Activated CD8-positive, alpha-beta memory T cell treated with anti-CD3 and anti-CD28 coated beads for 36 hours (primary cell): ENCODE data around the gene ALKBH1. TPM values are rescaled to one million over a fixed set of nuclear protein-coding genes. Genes with fewer than 3 reads are reported as not detected.
"Not testable (repeated sequence)": the region's sequence is repeated elsewhere in the genome, so short reads cannot be mapped to it uniquely, and the experiment has no call there.

Source experiments
- CTCF ChIA-PET: fragments of 350-600 bp; sonication (Branson Sonifier 250); formaldehyde crosslinking; loops from one replicate; lab custom pipeline; 2021; ENCODE audit warnings: antibody characterized with exemption; lab: Charles Lee
- POLR2A ChIA-PET: fragments of 350-600 bp; sonication (Branson Sonifier 250); formaldehyde crosslinking; loops from one replicate; lab custom pipeline; 2021; ENCODE audit warnings: antibody characterized with exemption; lab: Charles Lee
- total RNA-seq, 2 experiments: library from RNA; stranded (reverse); gene quantifications; one replicate each; pipeline ENCODE4 v1.2.3, GENCODE V29; 2021

ALKBH1 gene
- total RNA-seq, 2 experiments from 2014 or later: 17.5 to 19.7 TPM

DNA sequence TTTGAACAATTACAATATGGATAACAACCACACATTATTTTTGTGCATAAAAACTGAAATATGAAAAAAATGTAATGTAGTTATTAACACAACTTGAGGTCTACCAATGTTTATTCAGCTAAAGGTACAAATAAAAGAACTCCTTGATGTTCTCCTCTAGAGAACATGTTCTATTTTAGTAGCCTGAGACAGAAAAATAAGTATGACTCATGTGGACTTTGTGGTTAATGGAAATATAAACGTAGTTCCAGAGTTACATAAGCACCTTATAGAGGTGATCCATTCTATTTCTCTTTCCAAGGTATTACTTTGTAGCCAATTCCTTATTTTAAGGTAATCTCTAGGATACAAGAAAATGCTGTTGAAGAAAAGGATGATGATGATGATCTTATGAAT is 25.7 kb downstream of the ALKBH1 start:
- CTCF ChIA-PET: no interaction called here
- POLR2A ChIA-PET: no interaction called here

GRCh38 chr14:77681196-77682157 is 26.3 kb downstream of the ALKBH1 start:
- POLR2A ChIA-PET: no interaction called here

GRCh38 chr14:77674931-77675330 is 32.9 kb downstream of the ALKBH1 start:
- CTCF ChIA-PET: no interaction called here

More at GRCh38 chr14:77681196-77682157, 26.3 kb downstream of the ALKBH1 start:
- CTCF ChIA-PET: no interaction called here

GRCh38 chr14:77673193-77673592 is 34.6 kb downstream of the ALKBH1 start:
- ChIA-PET CTCF (no interaction called here), POLR2A (no interaction called here)

More at GRCh38 chr14:77674931-77675330, 32.9 kb downstream of the ALKBH1 start:
- POLR2A ChIA-PET: no interaction called here

GRCh38 chr14:77667331-77667730 is 40.5 kb downstream of the ALKBH1 start:
- ChIA-PET CTCF (no interaction called here), POLR2A (no interaction called here)

- ChIA-PET CTCF (no interaction called here), POLR2A (interaction anchor here (0.6 kb wide), 1 partner anchor 74 kb away, joined by 6 read pairs; no protein-coding TSS in a partner anchor)
Observed at GRCh38 chr14:77663293-77663692, 44.5 kb downstream of the ALKBH1 start.

- CTCF ChIA-PET, POLR2A ChIA-PET: not testable (repeated sequence)
Observed at GRCh38 chr14:77661562-77661961, 46.3 kb downstream of the ALKBH1 start.

GRCh38 chr14:77660754-77661153 is 47.1 kb downstream of the ALKBH1 start:
- POLR2A ChIA-PET: no interaction called here
- CTCF ChIA-PET: no interaction called here

GRCh38 chr14:77659831-77660230 is 48.0 kb downstream of the ALKBH1 start:
- ChIA-PET CTCF (no interaction called here), POLR2A (no interaction called here)

- ChIA-PET POLR2A (no interaction called here), CTCF (no interaction called here)
Observed at GRCh38 chr14:77657280-77657679, 50.5 kb downstream of the ALKBH1 start.

- POLR2A ChIA-PET: no interaction called here
Observed at GRCh38 chr14:77654001-77654441, 53.8 kb downstream of the ALKBH1 start.

GRCh38 chr14:77649326-77649725 is 58.5 kb downstream of the ALKBH1 start:
- POLR2A ChIA-PET: interaction anchor here (0.6 kb wide), 1 partner anchor 831 kb away, joined by 4 read pairs; no protein-coding TSS in a partner anchor
- CTCF ChIA-PET: no interaction called here

More at GRCh38 chr14:77654001-77654441, 53.8 kb downstream of the ALKBH1 start:
- CTCF ChIA-PET: interaction anchor here (0.9 kb wide), 1 partner anchor 15 kb away, joined by 3 read pairs; no protein-coding TSS in a partner anchor

GRCh38 chr14:77648520-77649200 is 59.2 kb downstream of the ALKBH1 start:
- CTCF ChIA-PET: no interaction called here
- POLR2A ChIA-PET: no interaction called here

- POLR2A ChIA-PET: no interaction called here
- CTCF ChIA-PET: no interaction called here
Observed at GRCh38 chr14:77647853-77648252, 60.0 kb downstream of the ALKBH1 start.

DNA sequence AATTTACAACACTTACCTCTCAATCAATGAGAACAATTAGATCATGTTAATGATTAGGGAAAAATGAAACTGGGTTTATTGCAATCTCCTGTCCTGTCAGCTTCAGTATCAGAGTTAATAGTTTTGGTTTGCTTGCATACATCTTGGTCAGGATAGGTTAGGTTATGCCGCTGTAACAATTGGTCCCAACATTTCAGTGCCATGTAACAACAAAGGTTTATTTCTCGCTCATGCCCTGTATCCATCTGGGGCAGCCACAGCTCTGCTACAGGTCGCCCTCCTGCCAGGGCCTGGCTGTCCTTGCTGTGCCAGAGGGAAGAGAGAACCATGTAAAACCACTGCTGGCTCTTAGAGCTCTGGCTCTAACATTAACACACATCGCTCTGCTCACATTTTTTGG is 60.9 kb downstream of the ALKBH1 start:
- POLR2A ChIA-PET: interaction anchor here (0.6 kb wide), 1 partner anchor 12 kb away, joined by 6 read pairs; no protein-coding TSS in a partner anchor
- CTCF ChIA-PET: no interaction called here

DNA sequence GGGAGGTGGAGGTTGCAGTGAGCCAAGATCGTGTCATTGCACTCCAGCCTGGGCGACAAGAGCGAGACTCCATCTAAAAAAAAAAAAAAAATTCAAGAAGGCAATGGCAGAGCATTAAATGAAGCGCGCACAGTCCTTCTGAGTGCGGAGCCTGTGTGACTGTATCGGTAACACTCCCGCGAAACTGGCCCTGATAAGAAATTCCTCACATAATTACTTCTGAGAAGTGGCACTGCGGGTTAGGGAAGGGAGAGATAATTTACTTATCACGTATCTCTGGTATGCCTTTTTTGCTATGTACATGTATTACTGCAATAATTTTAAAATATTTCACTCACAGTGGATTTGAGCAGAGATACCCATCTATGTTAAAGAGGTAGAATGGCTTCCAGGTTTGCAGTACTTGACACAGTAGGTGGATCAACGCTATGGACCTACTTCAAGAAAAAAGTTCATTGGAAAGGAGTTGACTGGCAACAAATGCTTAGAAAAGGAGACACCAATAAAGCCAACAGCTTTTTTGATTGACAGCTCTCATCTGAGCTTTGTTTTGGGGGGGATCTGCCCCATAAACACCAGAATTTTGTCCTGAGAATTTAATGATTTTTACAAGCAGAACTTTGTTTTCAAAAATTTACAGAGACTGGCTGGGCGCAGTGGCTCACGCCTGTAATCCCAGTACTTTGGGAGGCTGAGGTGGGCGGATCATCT is 62.1 kb downstream of the ALKBH1 start:
- POLR2A ChIA-PET: no interaction called here

GRCh38 chr14:77642407-77642806 is 65.4 kb downstream of the ALKBH1 start:
- POLR2A ChIA-PET: no interaction called here
- CTCF ChIA-PET: no interaction called here

More for the DNA sequence above, 62.1 kb downstream of the ALKBH1 start:
- CTCF ChIA-PET: no interaction called here

DNA sequence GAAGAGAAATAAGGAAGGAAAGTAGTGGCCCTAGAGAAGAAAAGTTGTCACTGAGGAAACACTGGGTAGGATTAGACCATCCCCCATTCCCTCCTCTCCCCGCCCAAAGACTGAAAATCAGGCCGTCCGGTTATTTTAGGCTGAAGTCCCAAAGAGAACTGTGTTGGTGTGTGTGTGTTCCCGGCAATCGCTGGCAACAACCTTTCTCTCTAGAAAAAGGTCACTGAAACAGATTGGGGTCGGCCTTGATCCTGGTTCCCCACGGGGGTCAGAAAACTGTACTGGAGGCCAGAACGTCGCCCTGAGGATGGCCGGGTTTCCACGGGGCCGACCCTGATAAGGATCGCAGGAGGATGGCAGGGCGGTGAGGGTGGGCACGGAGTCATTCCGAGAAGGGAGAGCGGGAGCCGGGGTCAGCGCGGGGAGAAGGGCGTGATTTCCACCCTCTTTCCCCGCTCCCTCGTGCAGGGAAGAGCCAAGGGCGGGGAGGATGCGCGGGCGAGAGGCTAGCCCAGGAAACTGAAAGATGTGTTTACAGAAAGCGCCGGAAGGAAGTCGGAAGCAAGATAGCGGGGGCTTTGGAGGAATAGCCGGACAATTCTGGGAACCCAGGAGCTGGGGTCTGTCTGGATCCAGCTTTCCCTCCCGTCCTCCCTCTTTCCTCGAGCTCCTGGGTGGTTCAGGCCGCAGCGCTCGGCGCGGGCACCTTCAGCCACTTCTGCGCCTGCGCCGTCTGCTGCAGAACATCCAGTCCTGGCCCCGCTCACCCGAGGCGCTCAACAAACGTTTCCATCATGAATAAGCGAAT is 66.1 kb downstream of the ALKBH1 start:
- ChIA-PET CTCF (no interaction called here), POLR2A (no interaction called here)
